OCI-LY1 (cell line): ENCODE data around the gene SF1.

Experiments used
- H2AFZ ChIP-seq: fragments of 200-600 bp; sonication (generic), shearing (Covaris generic); 2 replicates; pipeline ENCODE4 v1.6.0; 2014; ENCODE audit warnings: antibody characterized with exemption, mild to moderate bottlenecking, low read length
- H3F3A ChIP-seq: fragments of 200-600 bp; sonication (generic), shearing (Covaris generic); 2 replicates; pipeline ENCODE4 v1.6.0; 2014; ENCODE audit warnings: mild to moderate bottlenecking, antibody characterized with exemption, low read length, moderate library complexity; ENCODE audit not compliant: insufficient read depth
- H3K27ac ChIP-seq: fragments of 200-600 bp; sonication (generic); 2 replicates; pipeline ENCODE4 v1.5.1; 2014; ENCODE audit warnings: low read length, mixed run types, mild to moderate bottlenecking, low read depth; ENCODE audit not compliant: poor library complexity, severe bottlenecking
- H3K27me3 ChIP-seq: fragments of 200-600 bp; sonication (generic); 2 replicates; pipeline ENCODE4 v1.6.0; 2014; ENCODE audit warnings: antibody characterized with exemption, mild to moderate bottlenecking, low read length, moderate library complexity; ENCODE audit not compliant: insufficient read depth
- H3K36me3 ChIP-seq: fragments of 200-600 bp; sonication (generic); 2 replicates; pipeline ENCODE4 v1.6.1; 2014; ENCODE audit warnings: mild to moderate bottlenecking, antibody characterized with exemption, low read length, moderate library complexity, mixed read lengths; ENCODE audit not compliant: insufficient read depth
- H3K4me1 ChIP-seq: fragments of 200-600 bp; sonication (generic); 2 replicates; pipeline ENCODE4 v1.5.1; 2014; ENCODE audit warnings: mild to moderate bottlenecking, low read length, moderate library complexity; ENCODE audit not compliant: insufficient read depth, severe bottlenecking
- H3K4me2 ChIP-seq: fragments of 200-600 bp; sonication (generic), shearing (Covaris generic); 2 replicates; pipeline ENCODE4 v1.6.1; 2014; ENCODE audit warnings: low read length
- H3K4me3 ChIP-seq: fragments of 200-600 bp; sonication (generic); 2 replicates; pipeline ENCODE4 v1.5.1; 2014; ENCODE audit warnings: low read length, low read depth, mild to moderate bottlenecking, mixed read lengths; ENCODE audit not compliant: poor library complexity, severe bottlenecking
- H3K79me2 ChIP-seq: fragments of 200-600 bp; shearing (Covaris generic); 2 replicates; pipeline ENCODE4 v1.6.1; 2016; ENCODE audit warnings: mixed run types, low read length, mixed read lengths; ENCODE audit not compliant: insufficient read depth
- H3K9ac ChIP-seq: fragments of 200-600 bp; sonication (generic), shearing (Covaris generic); 2 replicates; pipeline ENCODE4 v1.6.1; 2014; ENCODE audit warnings: mild to moderate bottlenecking, low read length, mixed read lengths
- H3K9me2 ChIP-seq: fragments of 200-600 bp; sonication (generic), shearing (Covaris generic); 2 replicates; pipeline ENCODE4 v1.6.1; 2014; ENCODE audit warnings: low read depth, mild to moderate bottlenecking, low read length, mixed read lengths
- H3K9me3 ChIP-seq: fragments of 200-600 bp; shearing (Covaris generic); 2 replicates; pipeline ENCODE4 v1.6.1; 2014; ENCODE audit warnings: low read length, mixed read lengths
- H4K20me1 ChIP-seq: fragments of 200-600 bp; sonication (generic), shearing (Covaris generic); 2 replicates; pipeline ENCODE4 v1.6.0; 2016; ENCODE audit warnings: mild to moderate bottlenecking, low read length; ENCODE audit not compliant: insufficient read depth
- EZH2 ChIP-seq: fragments of 200-600 bp; sonication (generic), shearing (Covaris generic); IDR thresholded peaks from 2 replicates; pipeline ENCODE4 v1.8.0; 2017; ENCODE audit warnings: borderline replicate concordance, mixed run types, mild to moderate bottlenecking, antibody characterized with exemption, low read length, moderate library complexity, mixed read lengths
- TF ChIP-seq, protein P1 (sequence below): fragments of 200-600 bp; sonication (generic), shearing (Covaris generic); IDR thresholded peaks from 2 replicates; pipeline ENCODE4 v1.5.1; 2017; ENCODE audit warnings: mild to moderate bottlenecking, antibody characterized with exemption, low read length, moderate library complexity, mixed read lengths

Gene SF1

DNA sequence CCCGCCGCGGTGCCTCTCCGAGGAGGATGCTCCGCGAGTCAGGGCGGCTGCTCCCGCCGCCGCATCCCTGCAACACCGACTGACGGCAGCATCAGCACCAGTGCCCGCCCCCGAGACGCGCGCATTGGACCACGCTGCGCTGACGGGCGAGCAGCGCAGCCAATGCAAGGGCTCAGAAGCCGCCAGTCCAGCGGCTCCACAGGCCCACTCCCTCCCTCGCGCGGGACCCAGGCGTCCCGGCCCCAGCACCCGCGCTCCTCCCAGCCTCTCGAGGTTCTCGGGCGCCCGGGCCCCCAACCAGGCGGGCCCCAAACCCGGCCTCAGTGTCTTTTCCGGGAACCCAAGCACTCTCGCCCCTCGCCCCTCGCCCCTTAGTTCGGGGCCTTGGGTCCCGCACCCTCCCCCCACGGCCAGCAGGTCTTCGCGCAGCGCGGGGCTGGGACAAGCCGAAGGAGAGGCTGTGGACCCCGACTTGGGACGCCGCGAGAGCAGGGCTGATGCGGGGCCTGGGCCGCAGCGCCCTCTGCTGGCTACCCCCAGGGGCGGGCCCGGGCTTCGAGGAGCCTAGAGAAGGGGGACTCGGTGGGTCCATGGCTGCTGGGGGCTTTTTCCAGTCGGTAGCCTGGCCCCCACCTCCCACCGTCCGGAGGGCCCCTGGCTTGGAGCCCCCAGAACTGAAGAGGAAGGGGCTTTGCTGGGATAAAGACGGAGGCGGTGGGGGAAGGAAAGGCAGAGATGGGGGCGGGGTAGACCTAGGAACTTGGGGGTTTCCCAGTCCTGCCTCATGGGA is 55.0 kb downstream of the SF1 start, which contains the start of gene NRXN2:
Gene NRXN2, minus strand, starts transcription at position 81 of the 790 bp plus-strand sequence. CDS start 9,498 bp downstream, outside the sequence.
- H3K79me2 ChIP-seq, result no peaks in the 10 kb centered on the region
- peak within 1 kb of the TSS; percentile 84 for H2AFZ ChIP-seq
- H3K4me1 ChIP-seq, result peaks cover 5% of the 10 kb centered on the region
- TF ChIP-seq, protein P1, sequence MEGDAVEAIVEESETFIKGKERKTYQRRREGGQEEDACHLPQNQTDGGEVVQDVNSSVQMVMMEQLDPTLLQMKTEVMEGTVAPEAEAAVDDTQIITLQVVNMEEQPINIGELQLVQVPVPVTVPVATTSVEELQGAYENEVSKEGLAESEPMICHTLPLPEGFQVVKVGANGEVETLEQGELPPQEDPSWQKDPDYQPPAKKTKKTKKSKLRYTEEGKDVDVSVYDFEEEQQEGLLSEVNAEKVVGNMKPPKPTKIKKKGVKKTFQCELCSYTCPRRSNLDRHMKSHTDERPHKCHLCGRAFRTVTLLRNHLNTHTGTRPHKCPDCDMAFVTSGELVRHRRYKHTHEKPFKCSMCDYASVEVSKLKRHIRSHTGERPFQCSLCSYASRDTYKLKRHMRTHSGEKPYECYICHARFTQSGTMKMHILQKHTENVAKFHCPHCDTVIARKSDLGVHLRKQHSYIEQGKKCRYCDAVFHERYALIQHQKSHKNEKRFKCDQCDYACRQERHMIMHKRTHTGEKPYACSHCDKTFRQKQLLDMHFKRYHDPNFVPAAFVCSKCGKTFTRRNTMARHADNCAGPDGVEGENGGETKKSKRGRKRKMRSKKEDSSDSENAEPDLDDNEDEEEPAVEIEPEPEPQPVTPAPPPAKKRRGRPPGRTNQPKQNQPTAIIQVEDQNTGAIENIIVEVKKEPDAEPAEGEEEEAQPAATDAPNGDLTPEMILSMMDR, result peak; percentile 95
- TF ChIP-seq EZH2, result no peak
- H3K27ac ChIP-seq, result no peak within 1 kb of the TSS
- peaks cover 10% of the 10 kb centered on the region for H3K27me3 ChIP-seq
- H4K20me1 ChIP-seq, result no peaks in the 10 kb centered on the region
- peak within 1 kb of the TSS; percentile 82 for H3K4me2 ChIP-seq
- no peaks in the 10 kb centered on the region for H3K9me2 ChIP-seq
- H3K9ac ChIP-seq, result peak within 1 kb of the TSS; percentile 68
- no peaks in the 10 kb centered on the region for H3K36me3 ChIP-seq
- peak within 1 kb of the TSS; percentile 66 for H3K4me3 ChIP-seq
- no peaks in the 10 kb centered on the region for H3F3A ChIP-seq
- H3K9me3 ChIP-seq, result no peaks in the 10 kb centered on the region

DNA sequence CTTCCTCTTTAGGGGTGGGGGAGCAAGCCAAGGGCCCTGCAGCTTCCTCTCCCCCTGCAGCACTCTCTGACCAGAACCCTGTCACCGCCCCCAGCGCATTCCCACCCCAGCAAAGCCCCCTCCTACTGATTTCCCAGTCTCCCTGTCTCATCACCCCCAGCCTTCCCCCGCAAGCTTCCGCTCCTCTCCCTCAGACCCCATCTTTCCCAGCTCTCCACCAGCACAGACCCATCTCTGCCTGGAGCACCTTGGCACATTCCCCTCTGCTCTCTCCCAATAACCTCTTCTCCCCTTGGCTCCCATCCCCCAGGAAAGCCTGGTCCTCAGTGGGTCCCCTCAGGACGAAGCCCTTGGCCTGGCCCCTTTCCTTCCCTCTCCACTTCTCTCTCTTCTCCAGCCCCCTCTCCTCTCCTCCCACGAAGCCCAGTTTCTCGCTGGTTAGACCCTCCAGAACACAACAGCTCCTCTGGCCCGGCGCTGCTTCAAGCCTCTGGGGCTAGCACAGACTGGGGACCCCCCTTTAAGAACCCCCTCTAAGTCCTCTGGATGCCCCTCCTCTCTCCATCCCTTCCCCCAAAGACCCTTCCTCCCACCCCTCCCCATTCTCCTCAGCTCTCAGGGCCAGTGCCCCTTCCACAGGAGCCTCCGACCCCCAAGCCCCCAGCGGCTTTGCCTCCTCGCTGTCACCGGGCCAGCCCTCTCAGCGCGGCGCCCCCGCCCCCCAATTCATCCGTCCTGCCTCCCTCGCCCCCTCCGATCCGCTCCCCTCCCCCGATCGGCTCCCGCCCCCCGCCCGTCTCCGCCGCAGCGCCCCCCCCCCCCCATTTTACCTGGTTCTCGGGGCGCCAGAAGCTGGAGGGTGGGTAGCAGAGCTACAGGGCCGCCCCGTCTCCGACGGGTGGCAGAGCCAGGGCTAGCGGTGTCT is 55.9 kb downstream of the SF1 start:
- H3F3A ChIP-seq, result no peaks in the 10 kb centered on the region
- H3K36me3 ChIP-seq, result no peaks in the 10 kb centered on the region
- peaks cover 5% of the 10 kb centered on the region for H3K4me1 ChIP-seq
- no peak overlapping the region for H3K9ac ChIP-seq
- H3K4me3 ChIP-seq, result no peak overlapping the region
- no peaks in the 10 kb centered on the region for H3K79me2 ChIP-seq
- H4K20me1 ChIP-seq, result no peaks in the 10 kb centered on the region
- no peaks in the 10 kb centered on the region for H3K9me3 ChIP-seq
- TF ChIP-seq, protein P1, result no peak
- TF ChIP-seq EZH2, result no peak
- H3K27ac ChIP-seq, result no peak overlapping the region
- H3K27me3 ChIP-seq, result peaks cover 10% of the 10 kb centered on the region
- H3K9me2 ChIP-seq, result no peaks in the 10 kb centered on the region
- H3K4me2 ChIP-seq, result no peak overlapping the region
- no peak overlapping the region for H2AFZ ChIP-seq

- Histone ChIP-seq H3K9ac (no peak overlapping the region), H2AFZ (no peak overlapping the region), H3K4me3 (no peak overlapping the region), H3K27me3 (peaks cover 10% of the 10 kb centered on the region), H3K4me1 (peaks cover 5% of the 10 kb centered on the region), H3F3A (no peaks in the 10 kb centered on the region), H3K9me3 (no peaks in the 10 kb centered on the region), H4K20me1 (no peaks in the 10 kb centered on the region), H3K79me2 (no peaks in the 10 kb centered on the region), H3K9me2 (no peaks in the 10 kb centered on the region), H3K4me2 (no peak overlapping the region), H3K27ac (no peak overlapping the region), H3K36me3 (no peaks in the 10 kb centered on the region)
- TF ChIP-seq, protein P1, result no peak
- no peak for TF ChIP-seq EZH2
Observed at GRCh38 chr11:64721359-64721699, 57.0 kb downstream of the SF1 start.
